Chondrocyte (in vitro differentiated cells): ENCODE data around the gene PRDX5. TPM values are rescaled to one million over a fixed set of nuclear protein-coding genes. Genes with fewer than 3 reads are reported as not detected.
A peak's percentile ranks its signal among the peaks of the same experiment; 100 is the strongest.
"Not testable (repeated sequence)": the region's sequence is repeated elsewhere in the genome, so short reads cannot be mapped to it uniquely, and the experiment has no call there.

Source experiments
- DNase-seq: peaks from one replicate; pipeline ENCODE4 v3.0.0; 2021; ENCODE audit warnings: mixed read lengths, low spot score
- H3K27ac Mint-ChIP-seq: one replicate; pipeline ENCODE4 v1.8.0; 2021; ENCODE audit warnings: mild to moderate bottlenecking, moderate library complexity, mixed read lengths; ENCODE audit not compliant: unreplicated experiment
- H3K27me3 Mint-ChIP-seq: 2 replicates; pipeline ENCODE4 v1.8.0; 2021; ENCODE audit warnings: low read depth, mixed read lengths
- H3K36me3 Mint-ChIP-seq: 2 replicates; pipeline ENCODE4 v1.8.0; 2021; ENCODE audit warnings: low read depth, mixed read lengths
- H3K4me1 Mint-ChIP-seq: 2 replicates; pipeline ENCODE4 v1.8.0; 2021; ENCODE audit warnings: low read depth, mild to moderate bottlenecking, mixed read lengths
- H3K4me3 Mint-ChIP-seq: one replicate; pipeline ENCODE4 v1.8.0; 2021; ENCODE audit warnings: mild to moderate bottlenecking, moderate library complexity, mixed read lengths; ENCODE audit not compliant: unreplicated experiment
- H3K9me3 Mint-ChIP-seq: 2 replicates; pipeline ENCODE4 v1.8.0; 2021; ENCODE audit warnings: low read depth, mixed read lengths
- CTCF ChIP-seq: fragments of 200-600 bp; sonication (generic); IDR thresholded peaks from 2 replicates; pipeline ENCODE4 v1.5.0; 2021; ENCODE audit warnings: antibody characterized with exemption, mild to moderate bottlenecking, moderate library complexity
- total RNA-seq: library from RNA; stranded (reverse); gene quantifications from 3 replicates; pipeline ENCODE4 v1.2.1, GENCODE V29; 2021

Gene PRDX5
- total RNA-seq, 1 donor from 2014 or later: 232 TPM

GRCh38 chr11:64312947-64313346 is 5.0 kb upstream of the PRDX5 start:
- peak overlapping the region; percentile 39 for H3K27ac Mint-ChIP-seq
- no peaks in the 10 kb centered on the region for H3K27me3 Mint-ChIP-seq

GRCh38 chr11:64313491-64314145 is 4.3 kb upstream of the PRDX5 start:
- Mint-ChIP-seq H3K9me3 (no peaks in the 10 kb centered on the region), H3K4me3 (no peak overlapping the region), H3K27ac (peak overlapping the region; percentile 39), H3K27me3 (no peaks in the 10 kb centered on the region), H3K4me1 (peaks cover 10% of the 10 kb centered on the region), H3K36me3 (no peaks in the 10 kb centered on the region)
- no peak for DNase-seq
- TF ChIP-seq CTCF: no peak

More at GRCh38 chr11:64312947-64313346, 5.0 kb upstream of the PRDX5 start:
- Mint-ChIP-seq H3K4me1 (peaks cover 10% of the 10 kb centered on the region), H3K4me3 (no peak overlapping the region), H3K36me3 (no peaks in the 10 kb centered on the region), H3K9me3 (no peaks in the 10 kb centered on the region)
- DNase-seq: no peak
- TF ChIP-seq CTCF: no peak

GRCh38 chr11:64314146-64314804 is 3.6 kb upstream of the PRDX5 start:
- no peak overlapping the region for H3K4me3 Mint-ChIP-seq
- peak; percentile 85 for DNase-seq
- H3K36me3 Mint-ChIP-seq: no peaks in the 10 kb centered on the region
- H3K9me3 Mint-ChIP-seq: no peaks in the 10 kb centered on the region
- peaks cover 14% of the 10 kb centered on the region for H3K4me1 Mint-ChIP-seq
- peak overlapping the region; percentile 84 for H3K27ac Mint-ChIP-seq
- no peaks in the 10 kb centered on the region for H3K27me3 Mint-ChIP-seq
- TF ChIP-seq CTCF: peak; percentile 50

- Mint-ChIP-seq H3K27ac (peak overlapping the region; percentile 84), H3K36me3 (no peaks in the 10 kb centered on the region), H3K4me1 (peaks cover 20% of the 10 kb centered on the region), H3K9me3 (no peaks in the 10 kb centered on the region), H3K4me3 (no peak overlapping the region), H3K27me3 (no peaks in the 10 kb centered on the region)
- DNase-seq: peak; percentile 66
- peak; percentile 27 for TF ChIP-seq CTCF
Observed at GRCh38 chr11:64314805-64315561, 2.9 kb upstream of the PRDX5 start.

GRCh38 chr11:64315667-64316526 is 2.0 kb upstream of the PRDX5 start:
- DNase-seq, H3K36me3 Mint-ChIP-seq, H3K9me3 Mint-ChIP-seq, H3K27me3 Mint-ChIP-seq: not testable (repeated sequence)
- H3K27ac Mint-ChIP-seq: peak overlapping the region; percentile 100
- peak overlapping the region; percentile 90 for H3K4me3 Mint-ChIP-seq
- peaks cover 27% of the 10 kb centered on the region for H3K4me1 Mint-ChIP-seq
